Stimulated activated CD4-positive, alpha-beta T cell treated with anti-CD3 and anti-CD28 coated beads, Interleukin-4, amount 100 ng/mL, for 24 hours (primary cell): Measurements from ENCODE around the gene RSPH9.

Source experiments
- DNase-seq: peaks from one replicate; pipeline ENCODE4 v3.0.0-alpha.2; 2020

The RSPH9 gene

GRCh38 chr6:43669050-43669921 lies 24.4 kb downstream of the RSPH9 start:
- no peak for DNase-seq

GRCh38 chr6:43669922-43670622 lies 25.2 kb downstream of the RSPH9 start:
- DNase-seq = no peak

- no peak for DNase-seq
These were observed 25.8 kb downstream of the RSPH9 start for GRCh38 chr6:43670623-43670986.

GRCh38 chr6:43671011-43671800 lies 26.4 kb downstream of the RSPH9 start:
- DNase-seq = no peak

GRCh38 chr6:43671801-43672690 lies 27.2 kb downstream of the RSPH9 start:
- no peak for DNase-seq

- no peak for DNase-seq
These were observed 28.7 kb downstream of the RSPH9 start for GRCh38 chr6:43673444-43674084.

DNA sequence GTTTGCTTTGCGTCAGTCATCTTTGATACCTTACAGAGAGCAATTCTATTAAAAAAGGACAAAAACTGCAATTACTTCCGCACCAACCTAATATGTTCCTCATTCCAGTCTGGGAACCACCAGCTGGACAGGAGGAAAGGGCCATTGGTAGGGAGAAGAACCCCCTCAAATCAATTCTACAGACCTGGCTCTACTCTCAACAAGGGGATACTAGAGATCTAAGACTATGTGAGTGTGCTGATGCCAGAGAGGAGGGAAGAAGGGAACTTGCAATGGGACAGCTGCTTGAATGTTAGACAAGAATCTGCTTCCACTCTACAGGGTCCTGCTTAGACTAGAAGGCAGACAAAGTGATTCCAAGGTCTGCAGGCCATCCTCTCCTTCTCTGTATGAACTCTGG lies 29.5 kb downstream of the RSPH9 start:
- DNase-seq = no peak

DNA sequence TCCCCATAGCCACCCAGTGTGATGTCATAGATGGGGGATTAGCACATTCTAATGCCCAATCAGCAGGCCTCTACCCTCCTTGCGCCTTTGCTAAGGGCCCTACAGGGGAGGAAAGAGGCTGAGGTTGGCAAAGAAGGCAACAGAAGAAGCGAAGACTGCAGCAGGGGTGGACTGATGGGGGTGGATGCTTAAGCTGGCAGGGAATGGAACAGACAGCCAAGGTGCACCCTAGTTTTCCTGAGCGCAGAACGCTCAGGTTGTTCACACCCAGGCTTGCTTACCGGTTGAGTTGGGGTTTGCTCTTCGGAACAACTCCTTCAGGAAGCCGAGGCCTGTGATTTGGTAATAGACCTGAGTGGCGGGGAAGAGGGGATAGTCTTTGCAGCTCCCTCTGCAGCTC lies 30.1 kb downstream of the RSPH9 start:
- no peak for DNase-seq

GRCh38 chr6:43676962-43677606 lies 32.2 kb downstream of the RSPH9 start:
- no peak for DNase-seq

GRCh38 chr6:43677759-43678158 lies 32.9 kb downstream of the RSPH9 start:
- DNase-seq = no peak

DNA sequence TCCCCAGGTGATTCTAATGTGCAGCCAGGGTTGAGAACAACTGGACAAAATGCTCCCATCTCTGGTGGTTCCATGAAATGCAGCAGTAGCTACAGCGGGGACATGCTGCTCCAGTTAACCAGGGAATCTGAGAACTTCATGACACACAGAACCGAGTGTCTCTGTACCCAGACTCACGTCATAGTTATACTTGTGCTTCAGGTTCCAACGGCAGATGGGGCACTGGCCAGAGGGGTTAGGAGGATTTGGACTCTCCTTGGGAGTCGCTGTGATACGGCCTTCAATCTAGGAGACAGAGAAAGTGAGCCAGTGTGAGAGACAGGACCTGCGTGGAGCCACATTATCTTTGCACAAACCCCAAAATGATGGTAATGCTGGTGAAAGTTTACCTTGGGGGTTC lies 33.5 kb downstream of the RSPH9 start:
- DNase-seq = no peak

- DNase-seq = no peak
These were observed 34.2 kb downstream of the RSPH9 start for GRCh38 chr6:43679057-43679456.

- DNase-seq = no peak
These were observed 35.7 kb downstream of the RSPH9 start for GRCh38 chr6:43680308-43681200.

- DNase-seq = no peak
These were observed 36.5 kb downstream of the RSPH9 start for GRCh38 chr6:43681303-43681702.

GRCh38 chr6:43682724-43683429 lies 38.0 kb downstream of the RSPH9 start:
- no peak for DNase-seq

DNA sequence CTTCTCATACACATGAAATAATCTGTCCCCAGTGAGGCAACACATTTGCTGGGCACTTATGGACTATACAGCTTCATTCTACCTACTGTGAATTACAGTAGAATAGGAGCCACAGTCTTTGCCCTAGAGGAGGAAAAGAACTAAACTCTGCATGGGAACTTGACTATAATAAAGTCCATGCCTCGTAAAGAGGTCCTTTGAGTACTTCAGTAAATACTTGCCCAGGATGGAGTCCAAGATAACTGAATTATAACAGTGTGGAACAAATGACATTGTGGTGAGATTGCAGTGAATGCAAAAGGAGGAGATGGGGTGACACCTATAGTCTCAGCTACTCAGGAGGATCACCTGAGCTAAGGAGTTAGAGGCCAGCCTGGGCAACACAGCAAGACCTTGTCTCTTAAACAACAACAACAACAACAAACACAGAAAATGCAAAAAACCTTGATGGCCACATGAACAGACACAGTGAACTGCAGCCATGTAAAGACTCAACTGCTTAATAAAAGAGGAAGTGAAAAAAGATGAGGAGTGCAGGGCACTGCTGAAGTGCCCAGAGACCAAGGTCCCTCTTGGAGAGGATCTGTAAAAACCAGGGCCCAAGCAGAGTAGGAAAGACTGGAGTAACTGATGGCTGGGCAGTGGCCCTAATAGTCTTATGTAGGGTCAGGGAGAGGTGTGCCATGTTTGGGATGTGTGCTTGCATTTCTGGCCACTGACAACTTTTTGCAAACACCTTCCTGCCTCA lies 39.0 kb downstream of the RSPH9 start:
- no peak for DNase-seq

DNA sequence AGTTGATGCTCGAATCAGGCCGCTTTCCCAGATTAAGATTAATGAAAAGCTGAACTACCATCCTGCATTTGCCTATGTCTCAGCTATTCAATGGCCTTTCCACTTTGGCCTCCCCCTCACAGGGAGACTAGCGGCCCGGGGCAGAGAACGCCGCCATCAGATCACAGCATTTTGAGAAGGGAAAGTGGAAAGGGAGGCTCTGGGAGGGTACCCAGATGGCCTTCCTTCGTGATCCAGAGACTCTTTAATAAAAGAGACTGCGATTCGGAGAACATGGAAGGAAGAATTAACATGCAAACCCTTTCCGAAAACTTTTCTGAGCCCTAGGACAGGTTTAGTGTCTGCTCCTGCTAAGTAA lies 42.2 kb downstream of the RSPH9 start:
- DNase-seq = no peak

DNA sequence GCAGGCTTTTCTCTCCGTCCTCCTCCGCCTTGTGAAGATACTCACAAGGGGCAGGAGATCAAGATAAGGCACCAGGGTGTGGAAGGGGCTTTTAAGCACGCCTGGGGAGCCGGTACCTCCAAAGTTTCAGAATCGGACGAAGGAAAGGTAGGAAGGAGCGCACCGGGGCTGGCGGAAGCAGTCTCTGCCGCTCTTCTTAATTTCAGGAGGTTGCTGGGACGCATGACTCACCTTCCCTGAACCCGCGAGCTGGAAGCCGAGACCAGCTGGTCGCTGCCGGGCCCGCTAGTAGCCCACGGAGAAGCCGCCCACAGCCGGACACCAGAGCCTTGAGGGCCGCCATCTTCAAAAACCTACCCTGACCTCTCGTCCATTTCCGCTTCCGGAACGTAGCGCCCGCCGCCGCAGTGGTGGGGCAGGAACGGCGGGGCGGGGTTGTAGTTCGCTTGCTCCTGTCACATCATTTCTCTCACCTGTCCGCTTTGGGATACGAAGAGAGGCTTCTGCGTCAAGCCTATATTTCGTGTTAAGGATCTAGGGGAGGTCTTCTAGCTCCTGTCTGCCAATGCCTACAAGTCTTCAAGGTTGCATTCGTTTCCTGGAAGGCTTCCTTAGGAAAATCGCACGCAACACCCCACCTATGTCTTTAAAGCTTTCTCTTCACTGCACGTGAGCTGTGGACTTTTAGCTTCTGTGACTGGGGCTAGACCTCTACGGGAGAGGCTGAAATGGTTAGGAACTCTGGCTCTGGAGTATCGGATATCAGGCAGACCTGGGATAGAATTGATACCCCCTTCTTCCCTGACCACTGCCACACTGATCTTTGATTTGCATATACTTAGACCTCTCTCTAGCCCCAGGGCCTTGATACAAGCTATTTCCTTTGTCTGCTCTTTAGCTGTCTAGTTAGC lies 42.9 kb downstream of the RSPH9 start, which contains the start of gene MRPS18A:
Gene MRPS18A (minus strand): TSS at position 355 of the 911 bp plus-strand sequence. CDS start 12 bp downstream, at position 343.
- peak; percentile 85 for DNase-seq
